Renal cortex interstitium (tissue), 15 donors: ENCODE measurements around the gene CCDC137. TPM values are rescaled to one million over a fixed set of nuclear protein-coding genes. Genes with fewer than 3 reads are reported as not detected.
"Not testable (repeated sequence)": the region's sequence is repeated elsewhere in the genome, so short reads cannot be mapped to it uniquely, and the experiment has no call there.

ENCODE experiments used
- DNase-seq, 11 donors: peaks; one replicate each; pipeline ENCODE4 v3.0.0-alpha.2; 2013; ENCODE audit warnings: low read depth in 9 of 11, low spot score in 4 of 11; ENCODE audit errors: extremely low read depth in 1 of 11
- long read RNA-seq, 16 experiments: transcript quantifications; one replicate each; lab custom pipeline, GENCODE V29; 2026
- polyA plus RNA-seq, 3 donors: library from polyadenylated mRNA; unstranded; fragments of 120-200 nt; gene quantifications; one replicate each; pipeline ENCODE4 v1.2.1, GENCODE V29; 2013; ENCODE audit not compliant: insufficient read length in 3 of 3

CCDC137 gene
- 10 to 100 TPM; 10.8 to 17.7 (median 14.8) TPM for polyA plus RNA-seq
- long read RNA-seq, donor 1, partial matches to known transcripts: 0 of 4 reads
- long read RNA-seq, donor 1, other reads (novel, unspliced or antisense): 0 of 4 reads
- long read RNA-seq, donor 2, partial matches to known transcripts: 0 of 4 reads
- long read RNA-seq, donor 2, other reads (novel, unspliced or antisense): 0 of 4 reads
- long read RNA-seq, donor 3, transcript CCDC137-201 (6 exons, 2,468 nt): major isoform, 6 of 6 reads
- long read RNA-seq, donor 3, partial matches to known transcripts: 0 of 6 reads
- long read RNA-seq, donor 3, other reads (novel, unspliced or antisense): 0 of 6 reads
- long read RNA-seq, donor 4, transcript CCDC137-201 (6 exons, 2,468 nt): major isoform, 6 of 6 reads
- long read RNA-seq, donor 4, partial matches to known transcripts: 0 of 6 reads
- long read RNA-seq, donor 4, other reads (novel, unspliced or antisense): 0 of 6 reads
- long read RNA-seq, donor 5: 0 reads
- long read RNA-seq, donor 6, partial matches to known transcripts: 5 of 20 reads
- long read RNA-seq, donor 6, other reads (novel, unspliced or antisense): 13 of 20 reads
- long read RNA-seq, donor 7, transcript CCDC137-201 (6 exons, 2,468 nt): major isoform, 5 of 44 reads
- long read RNA-seq, donor 7, partial matches to known transcripts: 39 of 44 reads
- long read RNA-seq, donor 7, other reads (novel, unspliced or antisense): 0 of 44 reads
- long read RNA-seq, donor 8: 0 reads
- long read RNA-seq, donor 9, transcript CCDC137-201 (6 exons, 2,468 nt): major isoform, 7 of 15 reads
- long read RNA-seq, donor 9, partial matches to known transcripts: 8 of 15 reads
- long read RNA-seq, donor 9, other reads (novel, unspliced or antisense): 0 of 15 reads
- long read RNA-seq, donor 10, transcript CCDC137-201 (6 exons, 2,468 nt): major isoform, 5 of 6 reads
- long read RNA-seq, donor 10, partial matches to known transcripts: 0 of 6 reads
- long read RNA-seq, donor 10, other reads (novel, unspliced or antisense): 0 of 6 reads
- long read RNA-seq, donor 11: 0 reads
- long read RNA-seq, donor 12, partial matches to known transcripts: 5 of 7 reads
- long read RNA-seq, donor 12, other reads (novel, unspliced or antisense): 0 of 7 reads
- long read RNA-seq, donor 13: 0 reads
- long read RNA-seq, donor 14, transcript CCDC137-201 (6 exons, 2,468 nt): major isoform, 6 of 54 reads
- long read RNA-seq, donor 14, partial matches to known transcripts: 28 of 54 reads
- long read RNA-seq, donor 14, other reads (novel, unspliced or antisense): 20 of 54 reads
- long read RNA-seq, donor 15, partial matches to known transcripts: 0 of 22 reads
- long read RNA-seq, donor 15, other reads (novel, unspliced or antisense): 20 of 22 reads
- long read RNA-seq, donor 16, transcript CCDC137-201 (6 exons, 2,468 nt): major isoform, 15 of 24 reads
- long read RNA-seq, donor 16, partial matches to known transcripts: 9 of 24 reads
- long read RNA-seq, donor 16, other reads (novel, unspliced or antisense): 0 of 24 reads

GRCh38 chr17:81666342-81667191 lies at the start of gene CCDC137, which contains the start of gene OXLD1:
TSS of gene CCDC137 (plus strand) at chr17:81666737. CDS start at chr17:81666767, 30 bp downstream.
TSS of gene OXLD1 (minus strand) at chr17:81666605. CDS start at chr17:81666577, 28 bp downstream.
- peak; percentile 79 to 95 (median 93) for DNase-seq

- DNase-seq: no peak
These were observed 49.7 kb upstream of the CCDC137 start for GRCh38 chr17:81616877-81617276.

- not testable (repeated sequence) for DNase-seq
These were observed 48.2 kb upstream of the CCDC137 start for GRCh38 chr17:81618307-81618706.

- DNase-seq: no peak
These were observed 44.9 kb upstream of the CCDC137 start for GRCh38 chr17:81621494-81622130.

GRCh38 chr17:81630274-81630673 lies 36.3 kb upstream of the CCDC137 start:
- no peak for DNase-seq

GRCh38 chr17:81631482-81631881 lies 35.1 kb upstream of the CCDC137 start:
- DNase-seq: no peak

GRCh38 chr17:81635431-81635830 lies 31.1 kb upstream of the CCDC137 start:
- no peak for DNase-seq

- DNase-seq: no peak
These were observed 30.5 kb upstream of the CCDC137 start for GRCh38 chr17:81635973-81636504.

- peak; percentile 67 to 85 (median 80) for DNase-seq
These were observed 29.8 kb upstream of the CCDC137 start, which contains the start of the genes NPLOC4 and TSPAN10 for GRCh38 chr17:81636505-81637288. TSS of gene NPLOC4 (minus strand) at chr17:81637112. CDS start at chr17:81636930, 182 bp downstream. TSS of gene TSPAN10 (plus strand) at chr17:81637196. CDS start at chr17:81642413, 5,217 bp downstream.

GRCh38 chr17:81638683-81639082 lies 27.9 kb upstream of the CCDC137 start:
- DNase-seq: no peak

GRCh38 chr17:81640011-81640410 lies 26.5 kb upstream of the CCDC137 start:
- DNase-seq: no peak

GRCh38 chr17:81641825-81642489 lies 24.6 kb upstream of the CCDC137 start:
- no peak for DNase-seq

GRCh38 chr17:81644496-81644895 lies 22.0 kb upstream of the CCDC137 start:
- no peak for DNase-seq

- DNase-seq: no peak
These were observed 21.3 kb upstream of the CCDC137 start for GRCh38 chr17:81644976-81645952.
